Natural killer cell (primary cell): ENCODE data around the gene RORC. TPM values are rescaled to one million over a fixed set of nuclear protein-coding genes. Genes with fewer than 3 reads are reported as not detected.

ENCODE experiments used
- ATAC-seq, 3 donors: fragments of 150-1000 bp in 2 of 3; fragments of 200-7000 bp in 1 of 3; cut with Tn5 transposase; 1 replicate in 1 of 3; 2 replicates in 2 of 3; pipeline ENCODE4 v1.10.0; 2021; ENCODE audit warnings: mild to moderate bottlenecking in 2 of 3, moderate library complexity in 2 of 3
- DNase-seq, 2 donors: peaks; one replicate each; pipeline versions ENCODE4 v3.0.0 to v3.0.0-alpha.2; 2013 to 2021; ENCODE audit warnings: mixed read lengths in 1 of 2
- H3K27ac ChIP-seq: one replicate; pipeline ENCODE4 v1.5.1; 2013; ENCODE audit warnings: mild to moderate bottlenecking, low read length
- H3K27me3 ChIP-seq: one replicate; pipeline ENCODE4 v1.6.1; 2013; ENCODE audit warnings: low read length; ENCODE audit not compliant: control insufficient read depth, insufficient read depth
- H3K36me3 ChIP-seq: one replicate; pipeline ENCODE4 v1.6.1; 2013; ENCODE audit warnings: low read length; ENCODE audit not compliant: control insufficient read depth, insufficient read depth
- H3K4me1 ChIP-seq: one replicate; pipeline ENCODE4 v1.6.1; 2013; ENCODE audit warnings: low read length; ENCODE audit not compliant: control insufficient read depth, insufficient read depth
- H3K4me3 ChIP-seq: one replicate; pipeline ENCODE4 v1.5.1; 2013; ENCODE audit warnings: low read length
- H3K9me3 ChIP-seq: one replicate; pipeline ENCODE4 v1.6.1; 2013; ENCODE audit warnings: low read length; ENCODE audit not compliant: control insufficient read depth, insufficient read depth
- H3K27ac Mint-ChIP-seq, 2 donors: one replicate each; pipeline ENCODE4 v1.8.0; 2022; ENCODE audit warnings: mild to moderate bottlenecking in 2 of 2, mixed read lengths in 2 of 2, moderate library complexity in 1 of 2
- H3K27me3 Mint-ChIP-seq, 2 donors: one replicate each; pipeline ENCODE4 v1.8.0; 2022; ENCODE audit warnings: low read depth in 2 of 2, mixed read lengths in 2 of 2
- H3K36me3 Mint-ChIP-seq: one replicate; pipeline ENCODE4 v1.8.0; 2022; ENCODE audit warnings: mixed read lengths
- H3K4me1 Mint-ChIP-seq, 2 donors: one replicate each; pipeline ENCODE4 v1.8.0; 2022; ENCODE audit warnings: mixed read lengths in 2 of 2
- H3K4me3 Mint-ChIP-seq: one replicate; pipeline ENCODE4 v1.8.0; 2022; ENCODE audit warnings: mild to moderate bottlenecking, moderate library complexity, mixed read lengths
- H3K9me3 Mint-ChIP-seq, 2 donors: one replicate each; pipeline ENCODE4 v1.8.0; 2022; ENCODE audit warnings: mixed read lengths in 2 of 2
- WGBS: methylation state at CpG from one replicate; pipeline ENCODE4 v1.1.7; 2013; ENCODE audit warnings: missing lambda C conversion rate; ENCODE audit not compliant: insufficient coverage; 5-methylcytosine and 5-hydroxymethylcytosine counted together
- intact Hi-C: fragments of 100-400 bp; cut with micrococcal nuclease; formaldehyde crosslinking; loops from one replicate; pipeline ENCODE4 v1.14.2; 2022
- total RNA-seq, 4 donors: library from RNA; stranded (reverse); fragments of 120-200 nt in 1 of 4; gene quantifications; one replicate each; pipeline versions ENCODE4 v1.2.3 to v1.2.4, GENCODE V29; 2013 to 2022
- TF ChIP-seq, protein P1 (sequence below): fragments of 200-600 bp; IDR thresholded peaks from one replicate; pipeline ENCODE4 v1.8.0; 2022; ENCODE audit warnings: antibody characterized with exemption

RORC gene
- total RNA-seq, 3 donors from 2014 or later (not counting 1 experiment from before 2014, with no cell fraction given) = 0.14 to 0.78 (median 0.70) TPM

DNA sequence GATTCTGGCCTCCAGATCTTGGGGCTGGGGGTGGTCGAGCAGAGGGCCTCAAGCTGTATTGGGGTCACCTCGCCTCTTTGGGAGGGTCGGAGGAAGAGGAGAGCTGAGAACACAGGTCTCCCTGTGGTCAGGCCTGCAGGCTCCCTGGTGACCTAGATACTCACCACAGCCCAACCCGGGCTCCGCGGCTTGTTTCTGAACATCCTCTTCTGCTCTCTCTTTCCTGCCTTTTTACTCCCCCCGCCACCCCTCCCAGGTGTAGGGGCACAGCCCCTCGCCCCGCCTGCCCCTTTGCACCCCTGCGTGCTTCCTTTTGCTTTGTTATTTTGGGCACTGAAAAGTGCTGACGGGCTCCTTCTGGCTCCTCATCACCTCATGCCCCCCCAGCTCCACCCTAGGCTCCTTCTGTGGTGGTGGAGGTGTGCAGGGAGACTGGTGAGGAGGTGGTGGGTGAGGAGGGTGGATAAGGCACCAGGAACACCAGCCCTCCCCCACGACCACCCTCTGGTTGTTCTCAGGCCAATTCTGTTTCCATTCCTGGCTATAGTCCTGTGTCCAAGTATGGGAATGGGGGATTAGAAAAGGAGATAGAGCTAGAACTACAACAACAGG is 15.8 kb downstream of the RORC start:
- Histone ChIP-seq H3K36me3 (no peaks in the 10 kb centered on the region), H3K9me3 (no peaks in the 10 kb centered on the region), H3K4me1 (peaks cover 66% of the 10 kb centered on the region), H3K27ac (peak overlapping the region; percentile 48), H3K4me3 (no peak overlapping the region), H3K27me3 (no peaks in the 10 kb centered on the region)
- Mint-ChIP-seq H3K9me3 (no peaks in the 10 kb centered on the region), H3K27me3 (peaks cover 0 to 2% of the 10 kb centered on the region in 2 donors), H3K4me3 (peak overlapping the region; percentile 21), H3K36me3 (no peaks in the 10 kb centered on the region), H3K4me1 (peaks cover 36 to 41% of the 10 kb centered on the region in 2 donors), H3K27ac (peak overlapping the region; percentile 3 to 64)
- TF ChIP-seq, protein P1, sequence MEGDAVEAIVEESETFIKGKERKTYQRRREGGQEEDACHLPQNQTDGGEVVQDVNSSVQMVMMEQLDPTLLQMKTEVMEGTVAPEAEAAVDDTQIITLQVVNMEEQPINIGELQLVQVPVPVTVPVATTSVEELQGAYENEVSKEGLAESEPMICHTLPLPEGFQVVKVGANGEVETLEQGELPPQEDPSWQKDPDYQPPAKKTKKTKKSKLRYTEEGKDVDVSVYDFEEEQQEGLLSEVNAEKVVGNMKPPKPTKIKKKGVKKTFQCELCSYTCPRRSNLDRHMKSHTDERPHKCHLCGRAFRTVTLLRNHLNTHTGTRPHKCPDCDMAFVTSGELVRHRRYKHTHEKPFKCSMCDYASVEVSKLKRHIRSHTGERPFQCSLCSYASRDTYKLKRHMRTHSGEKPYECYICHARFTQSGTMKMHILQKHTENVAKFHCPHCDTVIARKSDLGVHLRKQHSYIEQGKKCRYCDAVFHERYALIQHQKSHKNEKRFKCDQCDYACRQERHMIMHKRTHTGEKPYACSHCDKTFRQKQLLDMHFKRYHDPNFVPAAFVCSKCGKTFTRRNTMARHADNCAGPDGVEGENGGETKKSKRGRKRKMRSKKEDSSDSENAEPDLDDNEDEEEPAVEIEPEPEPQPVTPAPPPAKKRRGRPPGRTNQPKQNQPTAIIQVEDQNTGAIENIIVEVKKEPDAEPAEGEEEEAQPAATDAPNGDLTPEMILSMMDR = no peak
- DNase-seq = peak in 1 of 2 donors; percentile 67
- intact Hi-C loops = no loop called here
- ATAC-seq = peak; percentile 36 to 76 (median 50)
- WGBS = under 1% methylated on average over 10 of the region's 12 CpGs

DNA sequence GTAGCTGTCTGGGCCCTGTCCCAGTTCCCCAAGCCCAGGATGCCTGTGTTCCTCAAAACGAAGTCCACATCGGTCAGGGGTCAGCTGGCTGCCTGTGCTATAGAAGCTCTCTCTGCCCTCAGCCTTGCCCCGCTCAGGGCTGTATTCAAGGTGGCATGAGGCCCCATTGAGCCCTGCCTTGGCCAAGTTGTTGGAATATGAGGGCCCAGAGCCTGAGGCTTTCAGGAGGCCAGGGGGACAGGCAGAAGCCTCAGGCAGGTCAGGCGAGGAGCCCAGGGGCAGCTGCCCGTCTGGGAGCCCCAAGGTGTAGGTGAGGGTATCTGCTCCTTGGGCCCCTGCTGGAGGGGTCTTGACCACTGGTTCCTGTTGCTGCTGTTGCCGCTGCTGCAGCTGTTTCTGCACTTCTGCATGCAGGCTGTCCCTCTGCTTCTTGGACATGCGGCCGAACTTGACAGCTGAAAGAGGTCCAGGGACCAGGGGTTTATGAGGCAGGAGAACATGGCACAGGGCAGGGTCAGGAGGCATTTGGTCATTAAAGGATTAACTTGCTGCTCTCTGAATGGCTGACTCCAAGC is 16.5 kb downstream of the RORC start:
- intact Hi-C loops = no loop called here
- Mint-ChIP-seq H3K27ac (peak overlapping the region; percentile 3 to 64), H3K9me3 (no peaks in the 10 kb centered on the region), H3K4me1 (peaks cover 32 to 40% of the 10 kb centered on the region in 2 donors), H3K4me3 (peak overlapping the region; percentile 25), H3K27me3 (peaks cover 0 to 2% of the 10 kb centered on the region in 2 donors), H3K36me3 (no peaks in the 10 kb centered on the region)
- H3K36me3 ChIP-seq = no peaks in the 10 kb centered on the region
- WGBS = 81% methylated on average over 8 of the region's 8 CpGs
- ATAC-seq (no peak), DNase-seq (no peak)
- H3K27me3 ChIP-seq = no peaks in the 10 kb centered on the region
- no peak overlapping the region for H3K4me3 ChIP-seq
- TF ChIP-seq, protein P1 = no peak
- no peaks in the 10 kb centered on the region for H3K9me3 ChIP-seq
- peak overlapping the region; percentile 48 for H3K27ac ChIP-seq
- peaks cover 59% of the 10 kb centered on the region for H3K4me1 ChIP-seq

DNA sequence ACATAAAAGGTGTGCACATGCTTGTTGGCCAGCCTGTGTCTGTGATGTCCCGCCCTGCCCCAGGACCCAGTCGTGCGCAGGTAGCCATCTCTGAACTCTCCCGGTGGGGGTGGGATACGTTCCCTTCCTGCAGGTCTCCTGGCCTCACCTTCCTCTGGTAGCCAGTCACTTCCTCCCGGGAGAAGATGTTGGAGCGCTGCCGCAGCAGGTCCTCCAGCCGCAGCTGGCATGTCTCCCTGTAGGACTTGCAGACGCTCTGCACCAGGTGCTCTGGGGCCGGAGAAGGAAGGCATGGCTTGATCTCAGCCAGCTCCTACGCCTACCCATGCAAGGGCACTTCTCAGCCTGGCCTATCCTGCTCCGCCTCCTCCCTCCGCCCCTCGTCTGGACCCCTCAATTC is 17.2 kb downstream of the RORC start:
- H3K36me3 Mint-ChIP-seq = no peaks in the 10 kb centered on the region
- WGBS = 94% methylated on average over 15 of the region's 15 CpGs
- peaks cover 0 to 2% of the 10 kb centered on the region in 2 donors for H3K27me3 Mint-ChIP-seq
- Histone ChIP-seq H3K27me3 (no peaks in the 10 kb centered on the region), H3K4me3 (no peak overlapping the region), H3K36me3 (no peaks in the 10 kb centered on the region), H3K9me3 (no peaks in the 10 kb centered on the region), H3K27ac (no peak overlapping the region), H3K4me1 (peaks cover 52% of the 10 kb centered on the region)
- no peak for ATAC-seq
- TF ChIP-seq, protein P1 = no peak
- no peak overlapping the region for H3K27ac Mint-ChIP-seq
- intact Hi-C loops = no loop called here
- no peak for DNase-seq
- no peaks in the 10 kb centered on the region for H3K9me3 Mint-ChIP-seq
- H3K4me1 Mint-ChIP-seq = peaks cover 32 to 36% of the 10 kb centered on the region in 2 donors
- H3K4me3 Mint-ChIP-seq = no peak overlapping the region
